Endodermal cell (in vitro differentiated cells): ENCODE data around the gene KBTBD12. TPM values are rescaled to one million over a fixed set of nuclear protein-coding genes. Genes with fewer than 3 reads are reported as not detected.

Source experiments
- DNase-seq: peaks from one replicate; pipeline ENCODE4 v3.0.0-alpha.2; 2017
- H3K27ac ChIP-seq: 2 replicates; pipeline ENCODE4 v1.5.1; 2013; ENCODE audit warnings: mild to moderate bottlenecking, low read depth, low read length, moderate library complexity
- H3K27me3 ChIP-seq: 2 replicates; pipeline ENCODE4 v1.6.1; 2013; ENCODE audit warnings: mild to moderate bottlenecking, low read length, moderate library complexity; ENCODE audit not compliant: insufficient read depth, control insufficient read depth, poor library complexity, severe bottlenecking
- H3K36me3 ChIP-seq: 2 replicates; pipeline ENCODE4 v1.7.0; 2013; ENCODE audit warnings: mild to moderate bottlenecking, low read length, moderate library complexity; ENCODE audit not compliant: control insufficient read depth, insufficient read depth
- H3K4me1 ChIP-seq: one replicate; pipeline ENCODE4 v1.7.0; 2013; ENCODE audit warnings: low read length; ENCODE audit not compliant: control insufficient read depth, insufficient read depth
- H3K4me3 ChIP-seq: 2 replicates; pipeline ENCODE4 v1.5.1; 2013; ENCODE audit warnings: mild to moderate bottlenecking, low read length, moderate library complexity
- H3K9ac ChIP-seq: 2 replicates; pipeline ENCODE4 v1.6.1; 2013; ENCODE audit warnings: mild to moderate bottlenecking, low read length, moderate library complexity; ENCODE audit not compliant: poor library complexity, severe bottlenecking; ENCODE audit errors: extremely low read depth
- H3K9me3 ChIP-seq: 2 replicates; pipeline ENCODE4 v1.6.1; 2013; ENCODE audit warnings: mild to moderate bottlenecking, low read length, moderate library complexity; ENCODE audit not compliant: control insufficient read depth
- H3K27ac Mint-ChIP-seq: 2 replicates; pipeline ENCODE4 v1.8.0; 2020; ENCODE audit warnings: mixed read lengths
- H3K27me3 Mint-ChIP-seq: 2 replicates; pipeline ENCODE4 v1.8.0; 2021; ENCODE audit warnings: mild to moderate bottlenecking, mixed read lengths; ENCODE audit not compliant: insufficient read depth
- H3K36me3 Mint-ChIP-seq: 2 replicates; pipeline ENCODE4 v1.8.0; 2020; ENCODE audit warnings: low read depth, mixed read lengths
- H3K4me1 Mint-ChIP-seq: 2 replicates; pipeline ENCODE4 v1.8.0; 2020; ENCODE audit warnings: mixed read lengths
- H3K4me3 Mint-ChIP-seq: 2 replicates; pipeline ENCODE4 v1.8.0; 2020; ENCODE audit warnings: mild to moderate bottlenecking, moderate library complexity, mixed read lengths
- H3K9me3 Mint-ChIP-seq: 2 replicates; pipeline ENCODE4 v1.8.0; 2020; ENCODE audit warnings: mild to moderate bottlenecking, mixed read lengths
- WGBS, 2 experiments: methylation state at CpG; one replicate each; pipeline versions ENCODE4 v1.1.5 to v1.1.7; 2013; ENCODE audit warnings: missing lambda C conversion rate in 2 of 2, mixed read lengths in 1 of 2; ENCODE audit not compliant: insufficient coverage in 1 of 2, insufficient read length in 1 of 2; 5-methylcytosine and 5-hydroxymethylcytosine counted together
- total RNA-seq, 2 donors: library from RNA; stranded (reverse); fragmentation: NEBNext Ultra II Directional in 1 of 2; extraction: Animal tissue kit (Norgen Biotek cat#: 25700) in 1 of 2; gene quantifications; 2 replicates in 1 of 2; 3 replicates in 1 of 2; pipeline ENCODE4 v1.2.1, GENCODE V29; 2021
- TF ChIP-seq, protein P1 (sequence below): fragments of 200-600 bp; sonication (generic); conservative IDR thresholded peaks from 2 replicates; pipeline ENCODE4 v1.5.0; 2021; ENCODE audit warnings: antibody characterized with exemption, mild to moderate bottlenecking

The KBTBD12 gene
- total RNA-seq, 2 donors from 2014 or later, result 0.24 to 0.42 TPM

DNA sequence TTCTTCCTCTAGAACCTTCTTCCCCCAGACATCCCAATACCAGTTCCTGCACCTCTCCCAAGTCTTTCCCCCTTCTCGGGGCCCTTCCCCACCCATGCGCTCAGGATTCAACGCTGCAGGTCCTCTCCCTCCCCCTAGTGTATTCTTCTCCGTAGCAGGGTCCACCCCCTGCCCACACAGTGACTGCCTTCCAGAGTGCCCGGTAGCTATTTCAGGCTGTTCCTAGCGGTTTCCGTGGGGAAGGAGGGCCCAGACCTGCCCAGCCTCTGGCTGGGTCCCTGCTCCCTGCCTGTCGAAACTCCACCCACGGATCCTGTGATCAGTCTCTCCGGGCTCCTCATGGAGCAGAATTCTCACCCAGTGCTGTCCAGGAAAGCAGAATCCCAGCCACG is 92.0 kb downstream of the KBTBD12 start:
- Mint-ChIP-seq H3K27me3 (no peaks in the 10 kb centered on the region), H3K4me1 (peaks cover 4% of the 10 kb centered on the region), H3K36me3 (no peaks in the 10 kb centered on the region), H3K27ac (no peak overlapping the region), H3K4me3 (no peak overlapping the region), H3K9me3 (no peaks in the 10 kb centered on the region)
- 73 to 81% methylated on average over 9 to 11 of the region's 11 CpGs for WGBS, 2 experiments
- TF ChIP-seq, protein P1, sequence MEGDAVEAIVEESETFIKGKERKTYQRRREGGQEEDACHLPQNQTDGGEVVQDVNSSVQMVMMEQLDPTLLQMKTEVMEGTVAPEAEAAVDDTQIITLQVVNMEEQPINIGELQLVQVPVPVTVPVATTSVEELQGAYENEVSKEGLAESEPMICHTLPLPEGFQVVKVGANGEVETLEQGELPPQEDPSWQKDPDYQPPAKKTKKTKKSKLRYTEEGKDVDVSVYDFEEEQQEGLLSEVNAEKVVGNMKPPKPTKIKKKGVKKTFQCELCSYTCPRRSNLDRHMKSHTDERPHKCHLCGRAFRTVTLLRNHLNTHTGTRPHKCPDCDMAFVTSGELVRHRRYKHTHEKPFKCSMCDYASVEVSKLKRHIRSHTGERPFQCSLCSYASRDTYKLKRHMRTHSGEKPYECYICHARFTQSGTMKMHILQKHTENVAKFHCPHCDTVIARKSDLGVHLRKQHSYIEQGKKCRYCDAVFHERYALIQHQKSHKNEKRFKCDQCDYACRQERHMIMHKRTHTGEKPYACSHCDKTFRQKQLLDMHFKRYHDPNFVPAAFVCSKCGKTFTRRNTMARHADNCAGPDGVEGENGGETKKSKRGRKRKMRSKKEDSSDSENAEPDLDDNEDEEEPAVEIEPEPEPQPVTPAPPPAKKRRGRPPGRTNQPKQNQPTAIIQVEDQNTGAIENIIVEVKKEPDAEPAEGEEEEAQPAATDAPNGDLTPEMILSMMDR, result no peak
- Histone ChIP-seq H3K9me3 (no peaks in the 10 kb centered on the region), H3K27ac (no peak overlapping the region), H3K27me3 (no peaks in the 10 kb centered on the region), H3K9ac (no peak overlapping the region), H3K4me1 (no peaks in the 10 kb centered on the region), H3K36me3 (no peaks in the 10 kb centered on the region), H3K4me3 (no peak overlapping the region)
- no peak for DNase-seq

DNA sequence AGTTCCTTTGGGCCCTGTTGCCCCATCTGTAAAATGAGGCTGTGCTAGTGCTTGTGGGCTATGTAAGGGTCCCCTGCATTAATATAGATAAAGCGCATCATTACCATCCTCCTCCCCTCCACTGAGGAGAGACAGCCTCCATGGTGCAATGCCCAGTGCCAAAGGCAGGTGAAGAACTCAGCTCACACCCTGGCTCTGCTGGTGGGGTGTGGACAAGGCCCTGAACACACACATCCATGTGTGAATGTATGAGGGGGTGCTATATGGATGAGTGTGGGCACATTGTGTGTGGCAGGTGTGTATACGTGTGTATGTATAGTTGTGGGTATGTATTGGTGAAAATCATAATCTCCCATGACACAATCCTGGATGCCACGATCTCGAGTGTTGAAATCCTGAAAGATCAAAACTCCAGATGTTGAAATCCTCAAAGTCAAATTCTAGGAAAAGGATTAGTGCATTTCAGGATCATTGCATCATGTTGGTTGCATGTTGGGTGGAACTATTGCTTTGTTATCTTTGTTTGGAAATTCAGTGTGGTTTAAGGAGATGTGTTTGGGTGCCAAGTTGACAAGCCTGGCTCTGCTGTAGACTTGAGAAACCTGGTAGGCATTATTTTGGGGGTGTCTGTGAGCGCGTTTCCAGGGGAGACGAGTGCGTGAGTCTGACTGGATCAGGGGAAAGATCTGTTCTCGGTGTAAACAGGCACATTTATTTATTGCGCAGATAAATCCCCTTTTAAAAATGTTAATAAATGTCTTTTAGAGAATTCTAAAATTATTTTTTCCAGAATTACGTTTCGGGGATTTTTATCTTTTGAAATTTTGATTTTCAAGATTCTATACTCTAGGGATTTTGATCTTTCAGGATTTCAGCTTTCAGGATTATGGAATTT is 95.2 kb downstream of the KBTBD12 start:
- H3K4me3 Mint-ChIP-seq, result no peak overlapping the region
- no peak overlapping the region for H3K4me3 ChIP-seq

DNA sequence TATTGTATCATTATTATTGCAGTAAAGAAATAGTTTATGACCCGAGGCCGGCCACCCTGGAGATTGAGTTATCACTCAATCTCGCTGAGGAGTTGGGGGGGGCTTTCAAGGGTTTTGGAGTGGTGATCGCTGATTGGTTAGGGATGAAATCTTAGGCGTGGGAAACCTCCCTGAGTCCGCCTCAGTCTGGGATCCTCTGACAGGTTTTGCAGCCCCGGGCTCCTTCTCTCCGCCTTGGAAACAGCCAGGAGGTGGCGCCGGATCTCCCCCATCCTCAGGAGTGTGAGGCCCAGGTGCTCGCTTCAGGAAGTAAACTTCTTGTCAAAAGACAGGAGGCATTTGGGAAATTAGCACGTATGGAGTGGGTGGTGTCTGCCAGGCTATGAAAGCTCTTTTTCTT is 96.1 kb downstream of the KBTBD12 start:
- TF ChIP-seq, protein P1, result peak; percentile 84
- WGBS, 2 experiments, result 10% methylated on average over 5 to 12 of the region's 12 CpGs
- no peaks in the 10 kb centered on the region for H3K27me3 Mint-ChIP-seq
- peak; percentile 96 for DNase-seq
- peak overlapping the region; percentile 18 for H3K27ac Mint-ChIP-seq
- no peak overlapping the region for H3K4me3 Mint-ChIP-seq
- no peak overlapping the region for H3K27ac ChIP-seq
- peaks cover 4% of the 10 kb centered on the region for H3K4me1 Mint-ChIP-seq
- H3K9ac ChIP-seq, result no peak overlapping the region
- H3K36me3 Mint-ChIP-seq, result no peaks in the 10 kb centered on the region
- H3K36me3 ChIP-seq, result no peaks in the 10 kb centered on the region
- H3K27me3 ChIP-seq, result no peaks in the 10 kb centered on the region
- H3K9me3 Mint-ChIP-seq, result peaks cover 6% of the 10 kb centered on the region
- H3K4me3 ChIP-seq, result no peak overlapping the region
- H3K4me1 ChIP-seq, result no peaks in the 10 kb centered on the region
- H3K9me3 ChIP-seq, result peaks cover 2% of the 10 kb centered on the region

More for the DNA sequence above, 95.2 kb downstream of the KBTBD12 start:
- TF ChIP-seq, protein P1, result no peak
- no peaks in the 10 kb centered on the region for H3K9me3 ChIP-seq
- no peak for DNase-seq
- 88 to 91% methylated on average over 8 to 12 of the region's 12 CpGs for WGBS, 2 experiments
- no peaks in the 10 kb centered on the region for H3K4me1 ChIP-seq
- Mint-ChIP-seq H3K27ac (peak overlapping the region; percentile 49), H3K36me3 (no peaks in the 10 kb centered on the region), H3K9me3 (no peaks in the 10 kb centered on the region), H3K4me1 (peaks cover 4% of the 10 kb centered on the region), H3K27me3 (no peaks in the 10 kb centered on the region)
- H3K36me3 ChIP-seq, result no peaks in the 10 kb centered on the region
- H3K9ac ChIP-seq, result no peak overlapping the region
- no peak overlapping the region for H3K27ac ChIP-seq
- no peaks in the 10 kb centered on the region for H3K27me3 ChIP-seq
